Measurements from ENCODE around the gene SLC25A48.
"Not testable (repeated sequence)": the region's sequence is repeated elsewhere in the genome, so short reads cannot be mapped to it uniquely, and the experiment has no call there.

SLC25A48 gene

GRCh38 chr5:135830384-135830700 is 4.1 kb upstream of the SLC25A48 start:
- no peak for DNase-seq

- no peak for DNase-seq
These were observed 3.6 kb upstream of the SLC25A48 start for GRCh38 chr5:135830876-135831275.

GRCh38 chr5:135831439-135831838 is 3.0 kb upstream of the SLC25A48 start:
- DNase-seq: no peak

GRCh38 chr5:135831851-135832555 is 2.5 kb upstream of the SLC25A48 start:
- no peak for DNase-seq

GRCh38 chr5:135832941-135833920 is 1.2 kb upstream of the SLC25A48 start:
- DNase-seq: no peak

GRCh38 chr5:135833961-135834638 is 363 bp upstream of the SLC25A48 start:
- no peak for DNase-seq

GRCh38 chr5:135835766-135836165 is 1.3 kb downstream of the SLC25A48 start:
- no peak for DNase-seq

GRCh38 chr5:135838395-135838794 is 3.9 kb downstream of the SLC25A48 start:
- not testable (repeated sequence) for DNase-seq

GRCh38 chr5:135839566-135839965 is 5.1 kb downstream of the SLC25A48 start:
- no peak for DNase-seq

- DNase-seq: no peak
These were observed 6.5 kb downstream of the SLC25A48 start for GRCh38 chr5:135840959-135841358.

GRCh38 chr5:135842737-135843136 is 8.3 kb downstream of the SLC25A48 start:
- DNase-seq: no peak

- DNase-seq: no peak
These were observed 9.3 kb downstream of the SLC25A48 start for GRCh38 chr5:135843571-135844337.

GRCh38 chr5:135846311-135846710 is 11.8 kb downstream of the SLC25A48 start:
- DNase-seq: no peak

- no peak for DNase-seq
These were observed 13.5 kb downstream of the SLC25A48 start for GRCh38 chr5:135847976-135848375.

GRCh38 chr5:135850231-135850630 is 15.8 kb downstream of the SLC25A48 start:
- DNase-seq: no peak

- no peak for DNase-seq
These were observed 16.2 kb downstream of the SLC25A48 start for GRCh38 chr5:135850671-135851070.

- DNase-seq: no peak
These were observed 16.9 kb downstream of the SLC25A48 start for GRCh38 chr5:135851186-135851914.

- DNase-seq: no peak
These were observed 17.7 kb downstream of the SLC25A48 start for GRCh38 chr5:135851915-135852845.

GRCh38 chr5:135857630-135858311 is 23.3 kb downstream of the SLC25A48 start:
- DNase-seq: no peak

- DNase-seq: not testable (repeated sequence)
These were observed 24.7 kb downstream of the SLC25A48 start for GRCh38 chr5:135859186-135859585.
